IMR-90 (cell line): ENCODE measurements around the gene USPL1. TPM values are rescaled to one million over a fixed set of nuclear protein-coding genes. Genes with fewer than 3 reads are reported as not detected.

ENCODE experiments used
- ATAC-seq: fragments of 200-7000 bp; cut with Tn5 transposase; 2 replicates; pipeline ENCODE4 v1.9.1; 2020; ENCODE audit warnings: low read depth, mild to moderate bottlenecking, moderate library complexity
- BruUV-seq: library from RNA; stranded (reverse); fragments of 400-500 nt; replicated peaks from 2 replicates; lab custom pipeline; 2021; lab: Mats Ljungman, UMichigan
- CTCF ChIA-PET: fragments of 300-600 bp; formaldehyde crosslinking; extraction: SDS; loops from one replicate; lab custom pipeline; 2021; ENCODE audit warnings: antibody characterized with exemption; lab: Yijun Ruan, JAX
- POLR2A ChIA-PET: fragments of 300-600 bp; sonication (Branson Sonifier 250); formaldehyde crosslinking; loops from one replicate; lab custom pipeline; 2022; ENCODE audit warnings: antibody characterized with exemption; ENCODE audit not compliant: unreplicated experiment; lab: Charles Lee
- DNase-seq: peaks from one replicate; pipeline ENCODE4 v3.0.0; 2013
- H2AFZ ChIP-seq: replicated peaks from 2 replicates; pipeline ENCODE3; 2013; ENCODE audit warnings: low read length, mild to moderate bottlenecking; ENCODE audit not compliant: poor library complexity
- H2AK5ac ChIP-seq: 2 replicates; pipeline ENCODE4 v1.6.1; 2013; ENCODE audit warnings: low read depth, low read length, inconsistent platforms
- H2AK9ac ChIP-seq: replicated peaks from 2 replicates; pipeline ENCODE3; 2013; ENCODE audit warnings: mild to moderate bottlenecking, low read depth, low read length, moderate library complexity; ENCODE audit not compliant: poor library complexity
- H2BK120ac ChIP-seq: 2 replicates; pipeline ENCODE4 v1.6.1; 2013; ENCODE audit warnings: low read depth, low read length, inconsistent platforms
- H2BK15ac ChIP-seq: 3 replicates; pipeline ENCODE4 v1.6.1; 2013; ENCODE audit warnings: low read depth, low read length, inconsistent platforms
- H2BK20ac ChIP-seq: 2 replicates; pipeline ENCODE4 v1.6.1; 2013; ENCODE audit warnings: low read depth, mild to moderate bottlenecking, inconsistent platforms, low read length, moderate library complexity
- H2BK5ac ChIP-seq: 2 replicates; pipeline ENCODE4 v1.6.1; 2013; ENCODE audit warnings: mild to moderate bottlenecking, low read depth, low read length, inconsistent platforms; ENCODE audit not compliant: poor library complexity, severe bottlenecking
- H3K14ac ChIP-seq: replicated peaks from 2 replicates; pipeline ENCODE4 v1.6.1; 2013; ENCODE audit warnings: low read depth, low read length, inconsistent platforms
- H3K18ac ChIP-seq: 2 replicates; pipeline ENCODE4 v1.6.1; 2013; ENCODE audit warnings: low read depth, low read length, control low read depth
- H3K23ac ChIP-seq: 2 replicates; pipeline ENCODE4 v1.6.1; 2013; ENCODE audit warnings: low read depth, low read length, inconsistent platforms
- H3K27ac ChIP-seq: 2 replicates; pipeline ENCODE4 v1.5.1; 2013; ENCODE audit warnings: mild to moderate bottlenecking, control low read depth, low read length; ENCODE audit not compliant: insufficient read depth
- H3K27me3 ChIP-seq: 2 replicates; pipeline ENCODE4 v1.6.1; 2013; ENCODE audit warnings: low read length; ENCODE audit not compliant: control insufficient read depth, insufficient read depth
- H3K36me3 ChIP-seq: 2 replicates; pipeline ENCODE4 v1.6.1; 2013; ENCODE audit warnings: low read length, mixed read lengths; ENCODE audit not compliant: control insufficient read depth, insufficient read depth
- H3K4ac ChIP-seq: 2 replicates; pipeline ENCODE4 v1.6.1; 2013; ENCODE audit warnings: low read depth, low read length, inconsistent platforms
- H3K4me1 ChIP-seq: 2 replicates; pipeline ENCODE4 v1.6.1; 2013; ENCODE audit warnings: low read length, mixed read lengths; ENCODE audit not compliant: control insufficient read depth, insufficient read depth
- H3K4me2 ChIP-seq: 2 replicates; pipeline ENCODE4 v1.6.1; 2013; ENCODE audit warnings: low read depth, mild to moderate bottlenecking, control low read depth, low read length, moderate library complexity
- H3K4me3 ChIP-seq: 2 replicates; pipeline ENCODE4 v1.5.1; 2013; ENCODE audit warnings: low read depth, mild to moderate bottlenecking, control low read depth, low read length, moderate library complexity; ENCODE audit not compliant: insufficient read depth
- H3K56ac ChIP-seq: 2 replicates; pipeline ENCODE4 v1.6.1; 2013; ENCODE audit warnings: low read length, inconsistent platforms; ENCODE audit not compliant: insufficient read depth; ENCODE audit errors: extremely low read depth
- H3K79me1 ChIP-seq, 2 experiments: 2 replicates each; pipeline ENCODE4 v1.6.1; 2013; ENCODE audit warnings: low read length in 2 of 2, inconsistent platforms in 1 of 2, low read depth in 1 of 2
- H3K9ac ChIP-seq: 2 replicates; pipeline ENCODE4 v1.6.1; 2013; ENCODE audit warnings: low read depth, low read length, control low read depth
- H3K9me1 ChIP-seq: 2 replicates; pipeline ENCODE4 v1.6.1; 2013; ENCODE audit warnings: low read length, inconsistent platforms; ENCODE audit not compliant: insufficient read depth
- H3K9me3 ChIP-seq: 2 replicates; pipeline ENCODE4 v1.6.1; 2013; ENCODE audit warnings: low read length; ENCODE audit not compliant: control insufficient read depth, insufficient read depth
- H4K20me1 ChIP-seq: 2 replicates; pipeline ENCODE4 v1.6.1; 2013; ENCODE audit warnings: low read length, inconsistent platforms; ENCODE audit not compliant: insufficient read depth
- H4K5ac ChIP-seq: 2 replicates; pipeline ENCODE4 v1.6.1; 2013; ENCODE audit warnings: mild to moderate bottlenecking, low read depth, low read length, control low read depth
- H4K8ac ChIP-seq, 2 experiments: 2 replicates each; pipeline ENCODE4 v1.6.1; 2013; ENCODE audit warnings: low read depth in 2 of 2, low read length in 2 of 2, control low read depth in 1 of 2, inconsistent platforms in 1 of 2
- H4K91ac ChIP-seq: 2 replicates; pipeline ENCODE4 v1.6.1; 2013; ENCODE audit warnings: low read depth, low read length, inconsistent platforms; ENCODE audit not compliant: insufficient read depth
- BHLHE40 ChIP-seq: fragments of 150-350 bp; IDR thresholded peaks from 2 replicates; pipeline ENCODE4 v1.6.1; 2016; ENCODE audit warnings: mild to moderate bottlenecking, low read depth, low read length
- CEBPB ChIP-seq: IDR thresholded peaks from 2 replicates; pipeline ENCODE4 v1.6.1; 2012; ENCODE audit warnings: low read depth, low read length, improper control_type of control experiment
- CTCF ChIP-seq: conservative IDR thresholded peaks from 2 replicates; pipeline ENCODE4 v1.5.1; 2012; ENCODE audit warnings: mild to moderate bottlenecking, low read depth, low read length, improper control_type of control experiment
- ELK1 ChIP-seq: fragments of 150-350 bp; IDR thresholded peaks from 2 replicates; pipeline ENCODE4 v1.6.1; 2016; ENCODE audit warnings: low read depth, mild to moderate bottlenecking, low read length, moderate library complexity, borderline replicate concordance
- FOS ChIP-seq: fragments of 150-350 bp; IDR thresholded peaks from 2 replicates; pipeline ENCODE4 v1.6.1; 2016; ENCODE audit warnings: low read depth, low read length
- MAFK ChIP-seq: IDR thresholded peaks from 2 replicates; pipeline ENCODE4 v1.6.1; 2012; ENCODE audit warnings: low read depth, low read length, improper control_type of control experiment
- MAZ ChIP-seq: IDR thresholded peaks from 2 replicates; pipeline ENCODE4 v1.6.1; 2012; ENCODE audit warnings: low read depth, mild to moderate bottlenecking, low read length, improper control_type of control experiment, moderate library complexity, borderline replicate concordance
- POLR2A ChIP-seq: IDR thresholded peaks from 2 replicates; pipeline ENCODE4 v1.6.1; 2012; ENCODE audit warnings: mild to moderate bottlenecking, low read depth, low read length
- RAD21 ChIP-seq: IDR thresholded peaks from 2 replicates; pipeline ENCODE4 v1.6.1; 2012; ENCODE audit warnings: low read length, improper control_type of control experiment
- SMC3 ChIP-seq: fragments of 150-350 bp; IDR thresholded peaks from 2 replicates; pipeline ENCODE4 v1.6.1; 2016; ENCODE audit warnings: low read depth, mild to moderate bottlenecking, antibody characterized with exemption, low read length, moderate library complexity
- USF2 ChIP-seq: fragments of 150-350 bp; IDR thresholded peaks from 2 replicates; pipeline ENCODE4 v1.6.1; 2017; ENCODE audit warnings: mild to moderate bottlenecking, antibody characterized with exemption, low read length, low read depth
- WGBS, 2 experiments: methylation state at CpG; one replicate each; pipeline versions ENCODE4 v1.1.5 to v1.1.7; 2013; ENCODE audit warnings: missing lambda C conversion rate in 2 of 2; ENCODE audit not compliant: insufficient read length in 1 of 2; ENCODE audit errors: extremely low coverage in 2 of 2; 5-methylcytosine and 5-hydroxymethylcytosine counted together
- dilution Hi-C: fragments of 300-500 bp; cut with HindIII; formaldehyde crosslinking; loops from one replicate; pipeline ENCODE4 v1.14.3; 2018; ENCODE audit warnings: low sequenced_read_pairs; ENCODE audit not compliant: unreplicated experiment
- in situ Hi-C: fragments of 300-500 bp; cut with MboI; formaldehyde crosslinking; loops from 3 replicates; pipeline ENCODE4 v1.14.3; 2019; ENCODE audit warnings: low sequenced_read_pairs, inconsistent platforms, mixed read lengths
- intact Hi-C: fragments of 100-400 bp; cut with micrococcal nuclease; formaldehyde crosslinking; loops from 2 replicates; pipeline ENCODE4 v1.10.0; 2022
- polyA plus RNA-seq, 3 experiments: library from polyadenylated mRNA; depleted of rRNA; stranded (reverse); fragments of >200 nt; gene quantifications; 2 replicates each; pipeline ENCODE4 v1.2.3, GENCODE V29; 2012; ENCODE audit warnings: low replicate concordance in 1 of 3
- total RNA-seq: library from RNA; depleted of rRNA; stranded (reverse); fragments of >200 nt; gene quantifications from 2 replicates; pipeline ENCODE4 v1.2.3, GENCODE V29; 2012

The USPL1 gene
- total and polyA plus RNA-seq, 2 of the 4 experiments (the other 2 are of a cell fraction), result 12.1 to 15.4 TPM

GRCh38 chr13:30619731-30620130, 2.0 kb downstream of the USPL1 start:
- Histone ChIP-seq H3K56ac (no peak overlapping the region), H2BK120ac (no peak overlapping the region), H3K23ac (peak overlapping the region; percentile 90; the same call in 1 of the 2 replicates), H4K5ac (no peak overlapping the region), H3K14ac (no peak overlapping the region), H2BK20ac (no peak overlapping the region), H4K91ac (no peak overlapping the region), H3K4ac (no peak overlapping the region), H3K79me1 (peaks cover 17 to 39% of the 10 kb centered on the region in 2 experiments), H2AK9ac (no peak overlapping the region), H3K4me3 (no peak overlapping the region), H3K18ac (no peak overlapping the region), H3K27me3 (no peaks in the 10 kb centered on the region), H3K4me2 (peak overlapping the region; percentile 70), H3K9ac (no peak overlapping the region; the same call in 1 of the 2 replicates), H3K9me3 (no peaks in the 10 kb centered on the region), H2AK5ac (no peak overlapping the region), H3K4me1 (peaks cover 2% of the 10 kb centered on the region; the same call in 1 of the 2 replicates), H2BK5ac (peak overlapping the region; percentile 30), H4K20me1 (peaks cover 6% of the 10 kb centered on the region; the same call in 1 of the 2 replicates), H2BK15ac (no peak overlapping the region), H3K36me3 (peaks cover 11% of the 10 kb centered on the region), H4K8ac (no peak overlapping the region), H3K9me1 (peaks cover 2% of the 10 kb centered on the region; the same call in 1 of the 2 replicates), H2AFZ (no peak overlapping the region), H3K27ac (no peak overlapping the region)
- no peak for ATAC-seq
- WGBS, 2 experiments, result no CpG with 5 or more reads among the region's 5 CpGs
- ChIA-PET POLR2A (no interaction called here), CTCF (no interaction called here)
- BruUV-seq, result no TSS peak
- dilution Hi-C loops, result no loop called here
- in situ Hi-C loops, result loop anchor here (10.0 kb wide), 1 partner anchor 155 kb away; the partner anchor contains the start of gene HMGB1
- no peak for DNase-seq
- no peak for TF ChIP-seq MAZ
- TF ChIP-seq POLR2A, result no peak
- no peak for TF ChIP-seq BHLHE40
- TF ChIP-seq MAFK, result no peak
- no peak for TF ChIP-seq SMC3
- no peak for TF ChIP-seq RAD21
- TF ChIP-seq USF2, result no peak
- TF ChIP-seq FOS, result no peak
- TF ChIP-seq ELK1, result no peak
- no peak for TF ChIP-seq CEBPB
- no peak for TF ChIP-seq CTCF
- intact Hi-C loops, result loop anchor here (10.0 kb wide), 1 partner anchor 365 kb away; no protein-coding TSS in a partner anchor
